Panc1 (cell line): ENCODE data around the gene ZC3H8. TPM values are rescaled to one million over a fixed set of nuclear protein-coding genes. Genes with fewer than 3 reads are reported as not detected.

Source experiments
- ATAC-seq: fragments of 200-7000 bp; cut with Tn5 transposase; 2 replicates; pipeline ENCODE4 v1.9.1; 2020; ENCODE audit warnings: mild to moderate bottlenecking, moderate library complexity
- BruUV-seq: library from RNA; stranded (reverse); fragments of 400-500 nt; replicated peaks from 2 replicates; lab custom pipeline; 2021; lab: Mats Ljungman, UMichigan
- CTCF ChIA-PET: fragments of 300-600 bp; sonication (Branson Sonifier 250); formaldehyde crosslinking; loops from one replicate; lab custom pipeline; 2022; ENCODE audit warnings: antibody characterized with exemption; lab: Charles Lee
- POLR2A ChIA-PET: fragments of 300-600 bp; sonication (Branson Sonifier 250); formaldehyde crosslinking; loops from one replicate; lab custom pipeline; 2022; ENCODE audit warnings: antibody characterized with exemption; lab: Charles Lee
- DNase-seq: peaks from one replicate; pipeline ENCODE4 v3.0.0-alpha.2; 2010; ENCODE audit warnings: low read depth, low spot score
- H3K27ac ChIP-seq: 2 replicates; pipeline ENCODE4 v1.5.1; 2011; ENCODE audit warnings: mild to moderate bottlenecking, low read length, inconsistent platforms
- H3K27me3 ChIP-seq: fragments of 200-500 bp; sonication (Bioruptor generic); 2 replicates; pipeline ENCODE4 v1.6.0; 2014; ENCODE audit warnings: low read length, inconsistent platforms; ENCODE audit not compliant: control insufficient read depth, insufficient read depth
- H3K36me3 ChIP-seq: fragments of 200-500 bp; sonication (Bioruptor generic); 2 replicates; pipeline ENCODE4 v1.5.1; 2014; ENCODE audit warnings: inconsistent platforms, mild to moderate bottlenecking, low read length, moderate library complexity; ENCODE audit not compliant: control insufficient read depth, insufficient read depth
- H3K4me1 ChIP-seq: 2 replicates; pipeline ENCODE4 v1.5.1; 2011; ENCODE audit warnings: inconsistent platforms, mild to moderate bottlenecking, low read length, moderate library complexity; ENCODE audit not compliant: control insufficient read depth, insufficient read depth
- H3K4me3 ChIP-seq, 2 experiments: 2 replicates each; pipeline ENCODE4 v1.5.1; 2011 to 2012; ENCODE audit warnings: low read depth in 2 of 2, low read length in 2 of 2, mild to moderate bottlenecking in 2 of 2, inconsistent platforms in 1 of 2, moderate library complexity in 1 of 2
- H3K9me3 ChIP-seq: fragments of 200-500 bp; sonication (Bioruptor generic); 2 replicates; pipeline ENCODE4 v1.5.1; 2014; ENCODE audit warnings: low read depth, mild to moderate bottlenecking, inconsistent platforms, low read length, moderate library complexity; ENCODE audit not compliant: control insufficient read depth, insufficient read depth
- POLR2AphosphoS5 ChIP-seq: IDR thresholded peaks from 2 replicates; pipeline ENCODE4 v1.6.1; 2012; ENCODE audit warnings: mild to moderate bottlenecking, low read depth, low read length, moderate library complexity
- SIN3A ChIP-seq: IDR thresholded peaks from 2 replicates; pipeline ENCODE4 v1.6.1; 2012; ENCODE audit warnings: low read depth, mild to moderate bottlenecking, low read length, moderate library complexity, borderline replicate concordance; ENCODE audit not compliant: insufficient read depth
- TCF7L2 ChIP-seq: IDR thresholded peaks from 2 replicates; pipeline ENCODE4 v1.6.1; 2011; ENCODE audit warnings: mild to moderate bottlenecking, low read depth, low read length, inconsistent platforms
- in situ Hi-C: cut with HindIII; loops from 2 replicates; pipeline ENCODE4 v1.10.0; 2016; ENCODE audit warnings: low sequenced_read_pairs, low pct_unique_long_range_greater_than_20kb
- intact Hi-C: fragments of 100-400 bp; cut with micrococcal nuclease; formaldehyde crosslinking; loops from one replicate; pipeline ENCODE4 v1.10.0; 2022; ENCODE audit not compliant: unreplicated experiment
- total RNA-seq: library from RNA; stranded (reverse); gene quantifications from one replicate; pipeline ENCODE4 v1.2.1, GENCODE V29; 2021; ENCODE audit not compliant: unreplicated experiment
- TF ChIP-seq, protein P1 (sequence below): fragments of 450-650 bp; IDR thresholded peaks from 2 replicates; pipeline ENCODE4 v1.5.1; 2017; ENCODE audit warnings: mild to moderate bottlenecking
- TF ChIP-seq, protein P2 (sequence below), 2 experiments: IDR thresholded peaks; 2 replicates each; pipeline ENCODE4 v1.6.1; 2011 to 2012; ENCODE audit warnings: low read depth in 2 of 2, control low read depth in 1 of 2, low read length in 1 of 2, mild to moderate bottlenecking in 1 of 2, moderate library complexity in 1 of 2; ENCODE audit not compliant: insufficient read depth in 1 of 2

ZC3H8 gene
- total RNA-seq, 1 experiment from 2014 or later: 4.4 TPM

DNA sequence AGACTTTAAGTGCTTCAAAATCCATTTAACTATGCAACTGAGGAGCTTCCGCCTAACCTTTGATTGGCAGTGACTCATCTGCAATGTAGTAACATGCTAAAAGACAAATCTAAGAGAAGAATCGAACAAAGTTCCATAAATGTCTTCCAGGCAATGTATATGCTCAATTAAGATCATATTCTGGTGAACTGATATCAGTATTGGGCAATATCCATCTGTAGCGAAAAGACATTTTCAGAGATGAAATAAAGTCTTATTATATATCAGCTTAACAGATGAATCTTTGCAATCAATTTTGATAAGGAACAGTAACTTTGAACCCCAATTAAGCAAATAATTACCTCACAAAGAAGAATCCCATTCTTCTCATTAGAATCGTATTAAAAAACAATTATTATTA is 11.6 kb downstream of the ZC3H8 start:
- ATAC-seq: no peak
- intact Hi-C loops (no loop called here), in situ Hi-C loops (no loop called here)
- BruUV-seq: no TSS peak
- ChIA-PET POLR2A (no interaction called here), CTCF (no interaction called here)
- TF ChIP-seq POLR2AphosphoS5 (no peak), TCF7L2 (no peak), SIN3A (no peak)
- TF ChIP-seq, protein P1, sequence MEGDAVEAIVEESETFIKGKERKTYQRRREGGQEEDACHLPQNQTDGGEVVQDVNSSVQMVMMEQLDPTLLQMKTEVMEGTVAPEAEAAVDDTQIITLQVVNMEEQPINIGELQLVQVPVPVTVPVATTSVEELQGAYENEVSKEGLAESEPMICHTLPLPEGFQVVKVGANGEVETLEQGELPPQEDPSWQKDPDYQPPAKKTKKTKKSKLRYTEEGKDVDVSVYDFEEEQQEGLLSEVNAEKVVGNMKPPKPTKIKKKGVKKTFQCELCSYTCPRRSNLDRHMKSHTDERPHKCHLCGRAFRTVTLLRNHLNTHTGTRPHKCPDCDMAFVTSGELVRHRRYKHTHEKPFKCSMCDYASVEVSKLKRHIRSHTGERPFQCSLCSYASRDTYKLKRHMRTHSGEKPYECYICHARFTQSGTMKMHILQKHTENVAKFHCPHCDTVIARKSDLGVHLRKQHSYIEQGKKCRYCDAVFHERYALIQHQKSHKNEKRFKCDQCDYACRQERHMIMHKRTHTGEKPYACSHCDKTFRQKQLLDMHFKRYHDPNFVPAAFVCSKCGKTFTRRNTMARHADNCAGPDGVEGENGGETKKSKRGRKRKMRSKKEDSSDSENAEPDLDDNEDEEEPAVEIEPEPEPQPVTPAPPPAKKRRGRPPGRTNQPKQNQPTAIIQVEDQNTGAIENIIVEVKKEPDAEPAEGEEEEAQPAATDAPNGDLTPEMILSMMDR: no peak
- TF ChIP-seq, protein P2, sequence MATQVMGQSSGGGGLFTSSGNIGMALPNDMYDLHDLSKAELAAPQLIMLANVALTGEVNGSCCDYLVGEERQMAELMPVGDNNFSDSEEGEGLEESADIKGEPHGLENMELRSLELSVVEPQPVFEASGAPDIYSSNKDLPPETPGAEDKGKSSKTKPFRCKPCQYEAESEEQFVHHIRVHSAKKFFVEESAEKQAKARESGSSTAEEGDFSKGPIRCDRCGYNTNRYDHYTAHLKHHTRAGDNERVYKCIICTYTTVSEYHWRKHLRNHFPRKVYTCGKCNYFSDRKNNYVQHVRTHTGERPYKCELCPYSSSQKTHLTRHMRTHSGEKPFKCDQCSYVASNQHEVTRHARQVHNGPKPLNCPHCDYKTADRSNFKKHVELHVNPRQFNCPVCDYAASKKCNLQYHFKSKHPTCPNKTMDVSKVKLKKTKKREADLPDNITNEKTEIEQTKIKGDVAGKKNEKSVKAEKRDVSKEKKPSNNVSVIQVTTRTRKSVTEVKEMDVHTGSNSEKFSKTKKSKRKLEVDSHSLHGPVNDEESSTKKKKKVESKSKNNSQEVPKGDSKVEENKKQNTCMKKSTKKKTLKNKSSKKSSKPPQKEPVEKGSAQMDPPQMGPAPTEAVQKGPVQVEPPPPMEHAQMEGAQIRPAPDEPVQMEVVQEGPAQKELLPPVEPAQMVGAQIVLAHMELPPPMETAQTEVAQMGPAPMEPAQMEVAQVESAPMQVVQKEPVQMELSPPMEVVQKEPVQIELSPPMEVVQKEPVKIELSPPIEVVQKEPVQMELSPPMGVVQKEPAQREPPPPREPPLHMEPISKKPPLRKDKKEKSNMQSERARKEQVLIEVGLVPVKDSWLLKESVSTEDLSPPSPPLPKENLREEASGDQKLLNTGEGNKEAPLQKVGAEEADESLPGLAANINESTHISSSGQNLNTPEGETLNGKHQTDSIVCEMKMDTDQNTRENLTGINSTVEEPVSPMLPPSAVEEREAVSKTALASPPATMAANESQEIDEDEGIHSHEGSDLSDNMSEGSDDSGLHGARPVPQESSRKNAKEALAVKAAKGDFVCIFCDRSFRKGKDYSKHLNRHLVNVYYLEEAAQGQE (IDR thresholded peaks at IDR 0.05; ENCODE audit: insufficient read depth in 1 of 2, low read depth in 2 of 2, low read length in 1 of 2): no peak
- peaks cover 2% of the 10 kb centered on the region; the same call in 1 of the 2 replicates for H3K36me3 ChIP-seq
- H3K4me3 ChIP-seq: no peak overlapping the region
- H3K9me3 ChIP-seq: no peaks in the 10 kb centered on the region
- H3K27me3 ChIP-seq: no peaks in the 10 kb centered on the region
- no peak overlapping the region for H3K27ac ChIP-seq
- H3K4me1 ChIP-seq: no peaks in the 10 kb centered on the region
- DNase-seq: no peak

DNA sequence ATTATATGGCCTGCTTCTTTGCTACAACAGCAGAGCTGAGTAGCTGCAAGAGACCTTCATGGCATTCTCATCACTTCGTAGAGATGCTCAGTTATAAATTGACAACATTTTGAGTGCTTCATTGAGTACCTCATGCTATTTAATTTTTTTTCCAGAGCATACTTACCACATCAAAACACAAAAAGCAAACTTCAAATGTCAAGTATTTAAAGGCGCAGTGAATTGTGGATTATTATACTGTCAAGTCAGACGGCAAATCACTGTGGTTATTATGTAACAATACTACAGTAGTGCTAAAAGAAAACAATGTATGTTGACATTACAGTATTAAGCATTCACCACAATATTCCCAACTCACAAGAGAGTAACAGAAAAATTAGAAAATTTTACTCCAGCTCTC is 12.5 kb downstream of the ZC3H8 start:
- ATAC-seq (no peak), DNase-seq (no peak)
- Histone ChIP-seq H3K9me3 (no peaks in the 10 kb centered on the region), H3K4me1 (no peaks in the 10 kb centered on the region), H3K36me3 (peaks cover 2% of the 10 kb centered on the region; the same call in 1 of the 2 replicates), H3K27me3 (no peaks in the 10 kb centered on the region), H3K27ac (no peak overlapping the region), H3K4me3 (no peak overlapping the region)
- ChIA-PET POLR2A (interaction anchor here (0.5 kb wide), 1 partner anchor 312 kb away, joined by 5 read pairs; no protein-coding TSS in a partner anchor), CTCF (no interaction called here)
- TF ChIP-seq TCF7L2: no peak
- TF ChIP-seq, protein P2 (IDR thresholded peaks at IDR 0.05; ENCODE audit: insufficient read depth in 1 of 2, low read depth in 2 of 2, low read length in 1 of 2): no peak
- no TSS peak for BruUV-seq
- in situ Hi-C loops: no loop called here
- intact Hi-C loops: no loop called here
